ENCODE measurements around the gene TREML1.

The TREML1 gene

DNA sequence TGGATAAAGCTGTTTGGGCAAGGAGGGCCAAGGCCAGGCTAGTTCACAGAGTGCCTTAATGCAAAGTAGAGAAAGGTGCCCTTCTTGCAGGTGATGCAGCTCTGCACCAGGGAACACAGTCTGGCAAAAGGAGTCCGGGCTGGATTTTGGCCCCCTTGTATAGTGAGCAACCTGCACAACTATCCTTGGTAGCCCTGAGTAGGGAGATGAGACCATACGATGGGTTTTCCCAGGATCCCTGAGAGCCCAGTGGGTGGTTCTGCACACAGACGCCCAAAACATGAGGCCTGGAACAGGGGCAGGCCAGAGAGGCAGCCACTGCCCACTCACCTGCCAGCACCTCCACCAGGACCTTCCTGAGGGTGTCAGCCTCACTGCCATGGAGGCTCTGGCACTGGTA lies 6.8 kb upstream of the TREML1 start:
- Histone ChIP-seq H3K9me3 (ENCODE audit: insufficient read depth, low read length) (no peaks in the 10 kb centered on the region), H3K9ac (ENCODE audit: insufficient read length, low read depth) (no peak overlapping the region), H3K4me1 (ENCODE audit: insufficient read depth, insufficient read length) (peaks cover 7% of the 10 kb centered on the region), H3K27me3 (ENCODE audit: insufficient read depth, insufficient read length) (no peaks in the 10 kb centered on the region), H3K4me3 (ENCODE audit: insufficient read length, low read depth) (no peak overlapping the region), H3K36me3 (ENCODE audit: insufficient read depth, insufficient read length, low read length) (no peaks in the 10 kb centered on the region)
- TF ChIP-seq ZNF274 (IDR thresholded peaks at IDR 0.05; ENCODE audit: low read depth, low read length) (no peak), SUZ12 (IDR thresholded peaks at IDR 0.05; ENCODE audit: extremely low read depth, insufficient read depth, insufficient read length) (no peak), YY1 (IDR thresholded peaks at IDR 0.05; ENCODE audit: insufficient read depth, insufficient read length) (no peak)
- DNase-seq (ENCODE audit: low read depth, low spot score) = no peak

GRCh38 chr6:41159415-41160082 lies 5.4 kb upstream of the TREML1 start:
- DNase-seq (ENCODE audit: low read depth, low spot score) = no peak
- no peaks in the 10 kb centered on the region for H3K36me3 ChIP-seq (ENCODE audit: insufficient read depth, insufficient read length, low read length)
- TF ChIP-seq ZNF274 (IDR thresholded peaks at IDR 0.05; ENCODE audit: low read depth, low read length) (no peak), YY1 (IDR thresholded peaks at IDR 0.05; ENCODE audit: insufficient read depth, insufficient read length) (no peak), SUZ12 (IDR thresholded peaks at IDR 0.05; ENCODE audit: extremely low read depth, insufficient read depth, insufficient read length) (no peak)
- no peak overlapping the region for H3K9ac ChIP-seq (ENCODE audit: insufficient read length, low read depth)
- H3K9me3 ChIP-seq (ENCODE audit: insufficient read depth, low read length) = no peaks in the 10 kb centered on the region
- H3K4me1 ChIP-seq (ENCODE audit: insufficient read depth, insufficient read length) = peaks cover 7% of the 10 kb centered on the region
- no peak overlapping the region for H3K4me3 ChIP-seq (ENCODE audit: insufficient read length, low read depth)
- H3K27me3 ChIP-seq (ENCODE audit: insufficient read depth, insufficient read length) = no peaks in the 10 kb centered on the region

DNA sequence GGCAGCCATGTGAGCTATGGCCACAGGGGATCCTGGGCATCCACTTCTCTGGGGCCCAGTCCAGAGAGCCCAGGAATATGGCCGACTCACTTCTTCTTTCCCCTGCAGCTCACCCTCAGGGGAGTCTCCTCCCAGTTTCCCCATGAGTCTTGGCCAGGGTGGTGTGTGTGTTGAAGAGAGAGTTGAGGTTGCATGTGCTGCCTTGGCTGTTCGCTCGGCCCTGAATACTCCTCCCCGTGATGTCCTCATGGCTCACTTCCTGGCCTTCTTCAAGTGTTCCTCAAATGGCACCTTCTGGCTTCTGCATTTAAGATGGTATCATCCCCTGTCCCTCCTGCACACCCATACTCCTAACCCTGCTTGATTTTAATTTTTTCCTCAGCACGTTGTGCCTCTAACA lies 3.2 kb upstream of the TREML1 start:
- no peaks in the 10 kb centered on the region for H3K4me1 ChIP-seq (ENCODE audit: insufficient read depth, insufficient read length)
- no peak overlapping the region for H3K9ac ChIP-seq (ENCODE audit: insufficient read length, low read depth)
- no peaks in the 10 kb centered on the region for H3K27me3 ChIP-seq (ENCODE audit: insufficient read depth, insufficient read length)
- no peak for TF ChIP-seq ZNF274 (IDR thresholded peaks at IDR 0.05; ENCODE audit: low read depth, low read length)
- no peak for TF ChIP-seq YY1 (IDR thresholded peaks at IDR 0.05; ENCODE audit: insufficient read depth, insufficient read length)
- TF ChIP-seq SUZ12 (IDR thresholded peaks at IDR 0.05; ENCODE audit: extremely low read depth, insufficient read depth, insufficient read length) = no peak
- H3K4me3 ChIP-seq (ENCODE audit: insufficient read length, low read depth) = no peak overlapping the region
- no peaks in the 10 kb centered on the region for H3K9me3 ChIP-seq (ENCODE audit: insufficient read depth, low read length)
- no peaks in the 10 kb centered on the region for H3K36me3 ChIP-seq (ENCODE audit: insufficient read depth, insufficient read length, low read length)
- DNase-seq (ENCODE audit: low read depth, low spot score) = no peak

DNA sequence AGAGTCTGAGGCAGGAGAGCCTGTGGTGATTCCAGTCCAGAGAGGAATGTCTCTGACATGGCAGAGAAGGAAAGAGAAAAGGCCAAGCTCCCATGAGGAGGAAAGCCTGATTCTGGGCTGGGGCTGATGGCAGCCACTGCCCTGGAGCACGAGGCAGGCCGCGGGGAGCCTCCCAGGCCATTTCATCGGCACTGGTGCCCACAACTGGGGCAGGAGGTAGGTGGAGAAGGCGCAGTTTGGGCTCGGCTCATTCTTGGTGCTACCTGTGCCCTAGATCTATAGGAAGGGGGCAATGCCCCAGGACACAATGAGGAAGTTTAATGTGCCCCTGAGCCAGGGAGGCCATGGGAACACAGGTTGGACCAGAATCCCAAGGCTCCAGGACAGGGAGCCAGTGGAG lies 2.6 kb upstream of the TREML1 start:
- H3K36me3 ChIP-seq (ENCODE audit: insufficient read depth, insufficient read length, low read length) = no peaks in the 10 kb centered on the region
- H3K9me3 ChIP-seq (ENCODE audit: insufficient read depth, low read length) = no peaks in the 10 kb centered on the region
- H3K27me3 ChIP-seq (ENCODE audit: insufficient read depth, insufficient read length) = no peaks in the 10 kb centered on the region
- H3K4me1 ChIP-seq (ENCODE audit: insufficient read depth, insufficient read length) = no peaks in the 10 kb centered on the region
- no peak overlapping the region for H3K4me3 ChIP-seq (ENCODE audit: insufficient read length, low read depth)
- H3K9ac ChIP-seq (ENCODE audit: insufficient read length, low read depth) = no peak overlapping the region
- DNase-seq (ENCODE audit: low read depth, low spot score) = no peak
- TF ChIP-seq YY1 (IDR thresholded peaks at IDR 0.05; ENCODE audit: insufficient read depth, insufficient read length) (no peak), SUZ12 (IDR thresholded peaks at IDR 0.05; ENCODE audit: extremely low read depth, insufficient read depth, insufficient read length) (no peak), ZNF274 (IDR thresholded peaks at IDR 0.05; ENCODE audit: low read depth, low read length) (no peak)

DNA sequence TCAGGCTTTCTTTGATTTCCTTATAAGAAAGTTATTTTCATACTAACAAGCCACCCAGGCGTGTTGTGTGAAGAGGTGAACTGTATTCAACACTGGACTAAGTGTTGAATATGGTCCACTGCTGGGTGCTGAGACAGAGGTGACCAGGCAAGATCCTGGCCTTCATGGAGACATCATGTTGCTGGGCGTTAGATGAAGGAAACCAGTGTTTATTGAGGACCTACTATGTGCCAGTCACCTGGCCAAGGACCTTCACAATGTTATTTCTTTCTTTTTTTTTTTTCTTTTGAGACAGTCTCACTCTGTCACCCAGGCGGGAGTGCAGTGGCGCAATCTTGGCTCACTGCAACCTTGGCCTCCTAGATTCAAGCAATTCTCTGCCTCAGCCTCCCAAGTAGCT lies 1.9 kb upstream of the TREML1 start:
- DNase-seq (ENCODE audit: low read depth, low spot score) = no peak
- TF ChIP-seq ZNF274 (IDR thresholded peaks at IDR 0.05; ENCODE audit: low read depth, low read length) (no peak), YY1 (IDR thresholded peaks at IDR 0.05; ENCODE audit: insufficient read depth, insufficient read length) (no peak), SUZ12 (IDR thresholded peaks at IDR 0.05; ENCODE audit: extremely low read depth, insufficient read depth, insufficient read length) (no peak)
- Histone ChIP-seq H3K4me1 (ENCODE audit: insufficient read depth, insufficient read length) (no peaks in the 10 kb centered on the region), H3K9ac (ENCODE audit: insufficient read length, low read depth) (no peak overlapping the region), H3K4me3 (ENCODE audit: insufficient read length, low read depth) (no peak overlapping the region), H3K36me3 (ENCODE audit: insufficient read depth, insufficient read length, low read length) (no peaks in the 10 kb centered on the region), H3K27me3 (ENCODE audit: insufficient read depth, insufficient read length) (no peaks in the 10 kb centered on the region), H3K9me3 (ENCODE audit: insufficient read depth, low read length) (no peaks in the 10 kb centered on the region)

GRCh38 chr6:41155132-41155805 lies 1.1 kb upstream of the TREML1 start:
- H3K9me3 ChIP-seq (ENCODE audit: insufficient read depth, low read length) = no peaks in the 10 kb centered on the region
- no peaks in the 10 kb centered on the region for H3K27me3 ChIP-seq (ENCODE audit: insufficient read depth, insufficient read length)
- H3K4me3 ChIP-seq (ENCODE audit: insufficient read length, low read depth) = no peak overlapping the region
- DNase-seq (ENCODE audit: low read depth, low spot score) = no peak
- no peaks in the 10 kb centered on the region for H3K4me1 ChIP-seq (ENCODE audit: insufficient read depth, insufficient read length)
- TF ChIP-seq YY1 (IDR thresholded peaks at IDR 0.05; ENCODE audit: insufficient read depth, insufficient read length) (no peak), SUZ12 (IDR thresholded peaks at IDR 0.05; ENCODE audit: extremely low read depth, insufficient read depth, insufficient read length) (no peak), ZNF274 (IDR thresholded peaks at IDR 0.05; ENCODE audit: low read depth, low read length) (no peak)
- H3K36me3 ChIP-seq (ENCODE audit: insufficient read depth, insufficient read length, low read length) = no peaks in the 10 kb centered on the region
- H3K9ac ChIP-seq (ENCODE audit: insufficient read length, low read depth) = no peak overlapping the region

GRCh38 chr6:41153451-41153850 lies 696 bp downstream of the TREML1 start:
- TF ChIP-seq ZNF274 (IDR thresholded peaks at IDR 0.05; ENCODE audit: low read depth, low read length) = no peak
- no peak for TF ChIP-seq SUZ12 (IDR thresholded peaks at IDR 0.05; ENCODE audit: extremely low read depth, insufficient read depth, insufficient read length)
- TF ChIP-seq YY1 (IDR thresholded peaks at IDR 0.05; ENCODE audit: insufficient read depth, insufficient read length) = no peak
- no peak overlapping the region for H3K9ac ChIP-seq (ENCODE audit: insufficient read length, low read depth)
- H3K4me1 ChIP-seq (ENCODE audit: insufficient read depth, insufficient read length) = no peaks in the 10 kb centered on the region
- no peaks in the 10 kb centered on the region for H3K9me3 ChIP-seq (ENCODE audit: insufficient read depth, low read length)
- H3K36me3 ChIP-seq (ENCODE audit: insufficient read depth, insufficient read length, low read length) = no peaks in the 10 kb centered on the region
- no peak for DNase-seq (ENCODE audit: low read depth, low spot score)
- no peak overlapping the region for H3K4me3 ChIP-seq (ENCODE audit: insufficient read length, low read depth)
- no peaks in the 10 kb centered on the region for H3K27me3 ChIP-seq (ENCODE audit: insufficient read depth, insufficient read length)
